ENCODE measurements around the gene ADAMTS2. TPM values are rescaled to one million over a fixed set of nuclear protein-coding genes. Genes with fewer than 3 reads are reported as not detected.

The ADAMTS2 gene
- total and polyA plus RNA-seq, 4 experiments from 2014 or later, result 0.07 TPM; not detected in 3

DNA sequence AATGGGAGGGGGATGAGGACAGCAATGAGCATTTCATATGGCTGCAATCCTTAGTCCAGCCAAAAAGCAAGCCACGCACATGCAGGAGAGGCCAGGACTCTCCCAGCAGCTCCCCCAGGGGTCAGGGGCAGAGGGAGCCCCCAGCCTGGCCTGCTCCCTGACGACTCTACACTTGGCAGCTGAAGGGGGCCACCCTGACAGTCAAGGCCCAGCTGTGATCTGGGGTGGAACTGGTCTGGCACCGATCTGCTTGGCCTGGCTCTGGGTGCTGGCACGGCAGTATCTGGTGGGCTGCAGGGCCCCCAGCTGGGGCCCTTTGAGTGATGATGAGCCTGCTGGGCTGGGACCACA lies 118.1 kb downstream of the ADAMTS2 start:
- POLR2A ChIA-PET (ENCODE audit: partially characterized antibody), result no interaction called here
- Mint-ChIP-seq H3K9me3 (peaks cover 0 to 7% (median 4%) of the 10 kb centered on the region in 8 donors), H3K4me3 (no peak overlapping the region), H3K36me3 (peaks cover 0 to 3% of the 10 kb centered on the region in 2 donors), H3K4me1 (peaks cover 0 to 3% (median 0%) of the 10 kb centered on the region in 4 donors), H3K27ac (no peak overlapping the region), H3K27me3 (peaks cover 0 to 7% of the 10 kb centered on the region in 2 donors)
- H3K27me3 ChIP-seq (ENCODE audit: insufficient read depth, low read length), result no peaks in the 10 kb centered on the region
- no peak overlapping the region for H3K27ac ChIP-seq (ENCODE audit: low read depth, low read length)
- H3K9me3 ChIP-seq (ENCODE audit: control insufficient read depth in 1 of 2, low read length in 2 of 2), result no peaks in the 10 kb centered on the region
- H3K4me1 ChIP-seq (ENCODE audit: insufficient read depth, low read length), result no peaks in the 10 kb centered on the region
- no peak overlapping the region for H3K4me3 ChIP-seq (ENCODE audit: low read length in 2 of 2)
- CTCF ChIA-PET (ENCODE audit: partially characterized antibody), result no interaction called here
- DNase-seq, result no peak
- no peaks in the 10 kb centered on the region for H3K36me3 ChIP-seq (ENCODE audit: insufficient read depth, low read length)
- intact Hi-C loops (cut with micrococcal nuclease), result no loop called here

DNA sequence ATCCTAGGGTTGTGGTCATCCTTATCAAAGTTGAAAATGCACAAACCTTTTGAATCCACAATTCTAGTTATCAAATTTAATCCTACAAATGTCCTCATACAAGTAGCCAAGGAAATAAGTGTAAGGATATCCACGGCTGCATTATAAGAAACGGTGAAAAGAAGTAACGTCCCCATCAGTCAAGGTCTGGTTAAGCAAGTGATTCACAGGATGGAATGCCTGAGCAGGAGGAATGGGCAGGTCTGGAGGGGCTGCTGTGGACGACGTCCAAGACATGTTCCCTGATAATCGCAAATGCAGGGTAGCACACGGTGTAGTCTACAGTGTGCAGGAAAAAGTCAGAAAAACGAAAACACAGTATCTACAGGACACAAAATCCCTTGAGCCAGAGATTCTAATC lies 118.6 kb downstream of the ADAMTS2 start:
- DNase-seq, result no peak
- no peaks in the 10 kb centered on the region for H3K36me3 ChIP-seq (ENCODE audit: insufficient read depth, low read length)

DNA sequence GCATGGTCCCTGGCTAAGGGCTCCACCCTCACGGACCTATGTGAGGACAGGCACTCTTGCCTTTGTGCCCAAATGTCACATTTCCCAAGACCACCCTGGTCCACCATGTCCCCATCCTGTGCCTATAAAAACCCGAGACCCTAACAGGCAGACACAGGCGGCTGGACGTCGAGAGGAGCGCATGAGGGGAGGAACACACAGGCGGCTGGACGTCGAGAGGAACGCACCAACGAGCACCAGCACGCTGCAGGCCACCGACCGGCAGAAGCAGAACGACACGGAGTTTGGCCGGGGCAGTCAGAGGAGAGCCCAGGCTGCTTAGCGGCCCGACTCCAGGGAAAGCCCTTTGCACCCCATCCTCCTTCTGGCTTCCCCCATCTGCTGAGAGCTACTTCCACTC lies 119.9 kb downstream of the ADAMTS2 start:
- peaks cover 0 to 3% (median 0%) of the 10 kb centered on the region in 4 donors for H3K4me1 Mint-ChIP-seq
- POLR2A ChIA-PET (ENCODE audit: partially characterized antibody), result no interaction called here
- no peak overlapping the region for H3K27ac Mint-ChIP-seq
- Histone ChIP-seq H3K9me3 (ENCODE audit: control insufficient read depth in 1 of 2, low read length in 2 of 2) (no peaks in the 10 kb centered on the region), H3K4me3 (ENCODE audit: low read length in 2 of 2) (no peak overlapping the region), H3K27me3 (ENCODE audit: insufficient read depth, low read length) (no peaks in the 10 kb centered on the region), H3K4me1 (ENCODE audit: insufficient read depth, low read length) (no peaks in the 10 kb centered on the region), H3K27ac (ENCODE audit: low read depth, low read length) (no peak overlapping the region), H3K36me3 (ENCODE audit: insufficient read depth, low read length) (no peaks in the 10 kb centered on the region)
- intact Hi-C loops (cut with micrococcal nuclease), result no loop called here
- H3K27me3 Mint-ChIP-seq, result peaks cover 0 to 7% of the 10 kb centered on the region in 2 donors
- DNase-seq, result no peak
- H3K36me3 Mint-ChIP-seq, result peaks cover 0 to 3% of the 10 kb centered on the region in 2 donors
- CTCF ChIA-PET (ENCODE audit: partially characterized antibody), result no interaction called here
- no peak overlapping the region for H3K4me3 Mint-ChIP-seq
- peaks cover 0 to 7% (median 4%) of the 10 kb centered on the region in 8 donors for H3K9me3 Mint-ChIP-seq

More for the DNA sequence above, 118.6 kb downstream of the ADAMTS2 start:
- Histone ChIP-seq H3K27ac (ENCODE audit: low read depth, low read length) (no peak overlapping the region), H3K4me3 (ENCODE audit: low read length in 2 of 2) (no peak overlapping the region), H3K9me3 (ENCODE audit: control insufficient read depth in 1 of 2, low read length in 2 of 2) (no peaks in the 10 kb centered on the region), H3K4me1 (ENCODE audit: insufficient read depth, low read length) (no peaks in the 10 kb centered on the region), H3K27me3 (ENCODE audit: insufficient read depth, low read length) (no peaks in the 10 kb centered on the region)
- POLR2A ChIA-PET (ENCODE audit: partially characterized antibody), result no interaction called here
- Mint-ChIP-seq H3K4me3 (no peak overlapping the region), H3K4me1 (peaks cover 0 to 3% (median 0%) of the 10 kb centered on the region in 4 donors), H3K9me3 (peaks cover 0 to 7% (median 4%) of the 10 kb centered on the region in 8 donors), H3K36me3 (peaks cover 0 to 3% of the 10 kb centered on the region in 2 donors), H3K27me3 (peaks cover 0 to 7% of the 10 kb centered on the region in 2 donors), H3K27ac (no peak overlapping the region)
- CTCF ChIA-PET (ENCODE audit: partially characterized antibody), result no interaction called here
- intact Hi-C loops (cut with micrococcal nuclease), result no loop called here

DNA sequence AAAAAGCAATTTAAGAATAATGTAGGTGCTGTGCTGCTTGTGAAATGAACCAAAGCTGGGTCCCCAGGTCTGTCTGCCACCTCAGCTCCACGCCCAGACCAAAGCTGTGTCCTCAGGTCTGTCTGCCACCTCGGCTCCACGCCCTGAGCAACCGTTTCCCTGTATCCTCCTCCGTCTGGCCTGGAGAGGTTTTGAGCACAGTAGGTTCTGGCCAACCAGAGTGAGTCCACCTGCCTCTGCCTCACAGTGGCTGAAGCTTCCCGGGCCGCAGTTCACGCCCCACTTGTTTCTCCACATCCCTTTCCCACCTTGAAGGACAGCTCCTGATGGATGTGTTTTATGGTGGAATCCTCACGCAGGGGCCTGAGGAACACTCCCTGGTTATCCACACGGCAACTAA lies 120.5 kb downstream of the ADAMTS2 start:
- Histone ChIP-seq H3K36me3 (ENCODE audit: insufficient read depth, low read length) (no peaks in the 10 kb centered on the region), H3K4me3 (ENCODE audit: low read length in 2 of 2) (no peak overlapping the region), H3K9me3 (ENCODE audit: control insufficient read depth in 1 of 2, low read length in 2 of 2) (no peaks in the 10 kb centered on the region), H3K27me3 (ENCODE audit: insufficient read depth, low read length) (no peaks in the 10 kb centered on the region), H3K4me1 (ENCODE audit: insufficient read depth, low read length) (no peaks in the 10 kb centered on the region), H3K27ac (ENCODE audit: low read depth, low read length) (no peak overlapping the region)
- Mint-ChIP-seq H3K27ac (no peak overlapping the region), H3K27me3 (peaks cover 0 to 7% of the 10 kb centered on the region in 2 donors), H3K36me3 (peaks cover 0 to 3% of the 10 kb centered on the region in 2 donors), H3K4me1 (peaks cover 0 to 3% (median 0%) of the 10 kb centered on the region in 4 donors), H3K9me3 (peaks cover 0 to 7% (median 4%) of the 10 kb centered on the region in 8 donors), H3K4me3 (no peak overlapping the region)
- intact Hi-C loops (cut with micrococcal nuclease), result no loop called here
- CTCF ChIA-PET (ENCODE audit: partially characterized antibody), result no interaction called here
- POLR2A ChIA-PET (ENCODE audit: partially characterized antibody), result no interaction called here
- no peak for DNase-seq

DNA sequence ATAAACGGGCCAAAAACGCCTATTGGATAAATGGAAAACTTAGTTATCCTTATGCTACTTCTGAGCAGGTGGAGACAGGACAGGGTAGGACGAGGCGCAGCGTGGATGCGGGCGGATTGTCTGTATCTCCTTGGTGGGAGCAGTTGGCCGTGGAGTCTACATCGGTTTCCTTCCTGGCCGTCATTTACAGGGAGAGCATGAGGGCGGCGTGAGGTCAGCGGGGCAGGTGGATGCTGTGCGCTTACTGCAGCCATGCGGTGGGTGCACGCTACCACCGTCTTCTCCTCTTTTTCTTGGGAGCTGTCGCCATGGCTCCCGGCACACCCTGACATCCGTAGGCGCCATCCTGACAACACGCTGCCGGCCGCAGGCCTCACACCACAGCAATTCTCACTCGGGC lies 121.3 kb downstream of the ADAMTS2 start:
- H3K36me3 Mint-ChIP-seq, result peaks cover 0 to 3% of the 10 kb centered on the region in 2 donors
- peaks cover 0 to 3% (median 0%) of the 10 kb centered on the region in 4 donors for H3K4me1 Mint-ChIP-seq
- ChIA-PET CTCF (ENCODE audit: partially characterized antibody) (no interaction called here), POLR2A (ENCODE audit: partially characterized antibody) (no interaction called here)
- H3K36me3 ChIP-seq (ENCODE audit: insufficient read depth, low read length), result no peaks in the 10 kb centered on the region
- peaks cover 0 to 7% (median 4%) of the 10 kb centered on the region in 8 donors for H3K9me3 Mint-ChIP-seq
- no peak overlapping the region for H3K4me3 Mint-ChIP-seq
- intact Hi-C loops (cut with micrococcal nuclease), result no loop called here
- H3K27me3 Mint-ChIP-seq, result peaks cover 0 to 10% of the 10 kb centered on the region in 2 donors
- no peak overlapping the region for H3K27ac ChIP-seq (ENCODE audit: low read depth, low read length)
- no peaks in the 10 kb centered on the region for H3K4me1 ChIP-seq (ENCODE audit: insufficient read depth, low read length)
- H3K27ac Mint-ChIP-seq, result no peak overlapping the region
- no peaks in the 10 kb centered on the region for H3K27me3 ChIP-seq (ENCODE audit: insufficient read depth, low read length)
- H3K4me3 ChIP-seq (ENCODE audit: low read length in 2 of 2), result no peak overlapping the region
- no peak for DNase-seq
- H3K9me3 ChIP-seq (ENCODE audit: control insufficient read depth in 1 of 2, low read length in 2 of 2), result no peaks in the 10 kb centered on the region

DNA sequence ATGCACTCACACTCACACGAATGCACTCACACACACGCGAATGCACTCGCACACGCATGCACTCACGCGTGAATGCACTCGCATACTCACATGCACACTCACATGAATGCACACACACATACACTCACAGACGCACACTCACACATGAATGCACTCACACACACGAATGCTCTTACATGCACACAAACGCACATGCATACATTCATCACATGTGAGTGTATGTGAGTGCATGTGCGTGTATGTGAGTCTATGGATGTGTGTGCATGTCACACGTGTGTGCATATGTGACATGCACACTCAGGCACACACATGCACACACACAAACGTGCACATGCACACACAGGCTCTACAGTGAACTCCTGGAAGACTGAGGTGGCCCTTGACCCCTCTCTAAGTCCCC lies 121.7 kb downstream of the ADAMTS2 start:
- ChIA-PET POLR2A (ENCODE audit: partially characterized antibody) (no interaction called here), CTCF (ENCODE audit: partially characterized antibody) (no interaction called here)
- intact Hi-C loops (cut with micrococcal nuclease), result no loop called here
- H3K9me3 ChIP-seq (ENCODE audit: control insufficient read depth in 1 of 2, low read length in 2 of 2), result no peaks in the 10 kb centered on the region
- no peak overlapping the region for H3K27ac ChIP-seq (ENCODE audit: low read depth, low read length)
- no peak overlapping the region for H3K4me3 ChIP-seq (ENCODE audit: low read length in 2 of 2)
- H3K27me3 ChIP-seq (ENCODE audit: insufficient read depth, low read length), result no peaks in the 10 kb centered on the region
- peaks cover 0 to 10% of the 10 kb centered on the region in 2 donors for H3K27me3 Mint-ChIP-seq
- no peak for DNase-seq
- no peaks in the 10 kb centered on the region for H3K4me1 ChIP-seq (ENCODE audit: insufficient read depth, low read length)
- H3K36me3 ChIP-seq (ENCODE audit: insufficient read depth, low read length), result no peaks in the 10 kb centered on the region
- no peak overlapping the region for H3K27ac Mint-ChIP-seq
- no peak overlapping the region for H3K4me3 Mint-ChIP-seq
- peaks cover 0 to 7% (median 4%) of the 10 kb centered on the region in 8 donors for H3K9me3 Mint-ChIP-seq
- peaks cover 0 to 3% of the 10 kb centered on the region in 2 donors for H3K36me3 Mint-ChIP-seq
- H3K4me1 Mint-ChIP-seq, result peaks cover 0 to 3% (median 0%) of the 10 kb centered on the region in 4 donors

DNA sequence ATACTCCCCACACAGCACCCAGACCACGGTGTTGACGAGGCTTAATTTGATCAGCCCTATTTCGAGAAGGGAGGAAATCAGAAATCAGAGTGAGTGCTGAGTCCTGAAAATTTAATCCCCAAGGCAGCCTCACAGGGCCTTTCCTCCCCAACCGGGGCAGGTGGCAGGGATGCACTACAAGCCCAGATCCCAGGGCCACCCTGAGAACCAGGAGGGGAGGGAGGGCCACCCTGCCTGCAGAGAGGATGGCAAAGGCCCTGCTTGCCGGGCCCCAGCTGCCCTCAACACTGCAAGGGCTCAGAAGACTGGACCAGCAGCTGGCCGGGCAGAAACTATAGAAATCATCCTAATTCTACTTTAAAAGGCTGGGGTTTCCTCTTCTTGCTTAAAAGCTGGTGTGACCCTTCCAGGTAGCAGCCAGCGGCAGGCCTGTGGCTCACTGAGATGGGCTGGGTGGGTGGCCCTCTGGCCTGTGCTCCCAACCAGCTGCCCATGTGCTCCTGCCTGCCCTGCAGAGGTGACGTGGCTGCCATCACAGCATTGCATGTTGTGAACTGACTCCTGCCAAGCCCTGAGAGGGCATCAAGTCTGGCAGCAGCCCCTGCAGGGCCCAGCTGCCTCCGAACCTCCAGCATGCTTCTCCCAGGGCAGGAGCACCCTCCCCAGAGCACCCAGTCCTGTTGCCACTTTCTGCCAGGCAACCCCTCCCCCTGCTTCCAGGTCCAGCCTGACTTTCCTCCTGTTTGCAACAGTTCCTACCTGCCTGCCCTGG lies 122.8 kb downstream of the ADAMTS2 start:
- Histone ChIP-seq H3K4me3 (ENCODE audit: low read length in 2 of 2) (no peak overlapping the region), H3K36me3 (ENCODE audit: insufficient read depth, low read length) (no peaks in the 10 kb centered on the region), H3K27me3 (ENCODE audit: insufficient read depth, low read length) (no peaks in the 10 kb centered on the region), H3K27ac (ENCODE audit: low read depth, low read length) (no peak overlapping the region), H3K9me3 (ENCODE audit: control insufficient read depth in 1 of 2, low read length in 2 of 2) (no peaks in the 10 kb centered on the region), H3K4me1 (ENCODE audit: insufficient read depth, low read length) (no peaks in the 10 kb centered on the region)
- intact Hi-C loops (cut with micrococcal nuclease), result no loop called here
- CTCF ChIA-PET (ENCODE audit: partially characterized antibody), result no interaction called here
- no peak for DNase-seq
- peaks cover 0 to 3% of the 10 kb centered on the region in 2 donors for H3K36me3 Mint-ChIP-seq
- H3K9me3 Mint-ChIP-seq, result peaks cover 0 to 7% (median 4%) of the 10 kb centered on the region in 8 donors
- no peak overlapping the region for H3K4me3 Mint-ChIP-seq
- POLR2A ChIA-PET (ENCODE audit: partially characterized antibody), result no interaction called here
- H3K27me3 Mint-ChIP-seq, result peaks cover 0 to 10% of the 10 kb centered on the region in 2 donors
- no peak overlapping the region for H3K27ac Mint-ChIP-seq
- peaks cover 0 to 3% (median 0%) of the 10 kb centered on the region in 4 donors for H3K4me1 Mint-ChIP-seq

Measured in CD4-positive, alpha-beta memory T cell (primary cell).